GM19238 (cell line): ENCODE results near the gene PDE6C.

Experiments
- DNase-seq: peaks from one replicate; pipeline ENCODE4 v3.0.0; 2011; ENCODE audit warnings: low spot score; ENCODE audit not compliant: insufficient read length

The PDE6C gene

DNA sequence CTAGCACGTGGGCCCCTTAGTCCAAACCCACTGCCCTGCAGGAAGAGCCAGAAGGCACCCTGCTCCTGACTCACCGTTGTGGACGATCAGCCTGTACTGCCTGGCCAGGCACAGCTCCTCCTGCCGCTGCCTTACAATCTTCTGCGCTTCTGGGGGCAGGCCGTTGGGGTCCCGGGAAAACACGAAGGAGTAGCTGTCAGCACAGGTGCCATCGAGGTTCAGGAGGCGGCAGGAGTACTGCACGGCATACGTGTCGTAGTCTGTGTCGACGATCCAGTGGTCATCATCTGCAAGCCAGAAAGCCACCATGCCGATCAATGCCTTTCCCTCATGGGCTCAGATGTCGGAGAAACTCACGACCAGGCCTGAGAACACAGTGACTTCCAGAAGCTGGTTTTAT lies 18.6 kb upstream of the PDE6C start:
- no peak for DNase-seq

GRCh38 chr10:93594518-93594917 lies 17.8 kb upstream of the PDE6C start:
- DNase-seq: no peak

GRCh38 chr10:93595378-93596161 lies 16.8 kb upstream of the PDE6C start:
- DNase-seq: no peak

GRCh38 chr10:93596539-93596938 lies 15.8 kb upstream of the PDE6C start:
- DNase-seq: no peak

DNA sequence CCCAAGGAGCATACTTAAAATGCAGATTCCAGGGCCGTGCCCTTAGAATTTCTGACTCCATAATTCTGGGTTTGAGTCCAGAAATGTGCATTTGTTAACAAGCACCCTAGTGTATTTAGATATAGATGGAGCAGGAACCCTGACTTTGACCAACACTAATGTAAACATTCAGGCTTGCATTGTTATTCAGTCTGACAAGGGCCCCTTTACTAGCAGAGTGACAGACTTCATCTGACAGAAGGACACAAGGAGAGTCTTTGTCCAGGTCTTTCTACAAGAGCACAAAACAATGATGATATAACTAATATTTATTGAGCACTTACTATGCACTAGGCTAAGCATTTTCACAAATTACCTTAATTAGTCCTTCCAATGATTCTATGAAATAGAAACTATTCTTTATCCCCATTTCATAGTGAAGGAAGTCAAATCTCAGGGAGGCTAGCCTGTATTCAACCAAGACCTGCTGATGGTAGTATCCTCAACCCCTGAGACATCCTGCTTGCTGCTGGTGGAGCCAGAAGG lies 15.2 kb upstream of the PDE6C start:
- DNase-seq: no peak

GRCh38 chr10:93598157-93598556 lies 14.2 kb upstream of the PDE6C start:
- DNase-seq: no peak

DNA sequence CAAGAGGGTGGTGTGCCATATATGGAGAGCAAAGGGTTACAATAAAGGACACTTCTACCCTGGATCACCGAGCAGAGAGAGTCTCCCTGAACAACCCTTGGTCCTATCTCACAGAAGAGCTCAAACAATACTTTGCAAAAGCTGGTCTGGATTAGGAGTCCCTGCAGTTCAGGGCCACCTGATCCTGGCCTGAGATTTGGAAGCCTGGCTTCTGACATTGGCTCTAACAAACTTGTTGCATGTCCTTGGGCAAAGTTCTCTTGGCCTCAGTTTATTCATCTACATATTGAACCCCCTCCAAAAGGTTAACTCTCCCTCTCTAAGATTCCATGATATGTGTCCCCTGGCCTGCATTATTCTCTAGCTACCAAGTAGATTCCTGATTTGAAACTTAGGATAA lies 13.0 kb upstream of the PDE6C start:
- no peak for DNase-seq

- DNase-seq: no peak
Observed at GRCh38 chr10:93599778-93600177, 12.6 kb upstream of the PDE6C start.

- DNase-seq: no peak
Observed at GRCh38 chr10:93600446-93601145, 11.7 kb upstream of the PDE6C start.

DNA sequence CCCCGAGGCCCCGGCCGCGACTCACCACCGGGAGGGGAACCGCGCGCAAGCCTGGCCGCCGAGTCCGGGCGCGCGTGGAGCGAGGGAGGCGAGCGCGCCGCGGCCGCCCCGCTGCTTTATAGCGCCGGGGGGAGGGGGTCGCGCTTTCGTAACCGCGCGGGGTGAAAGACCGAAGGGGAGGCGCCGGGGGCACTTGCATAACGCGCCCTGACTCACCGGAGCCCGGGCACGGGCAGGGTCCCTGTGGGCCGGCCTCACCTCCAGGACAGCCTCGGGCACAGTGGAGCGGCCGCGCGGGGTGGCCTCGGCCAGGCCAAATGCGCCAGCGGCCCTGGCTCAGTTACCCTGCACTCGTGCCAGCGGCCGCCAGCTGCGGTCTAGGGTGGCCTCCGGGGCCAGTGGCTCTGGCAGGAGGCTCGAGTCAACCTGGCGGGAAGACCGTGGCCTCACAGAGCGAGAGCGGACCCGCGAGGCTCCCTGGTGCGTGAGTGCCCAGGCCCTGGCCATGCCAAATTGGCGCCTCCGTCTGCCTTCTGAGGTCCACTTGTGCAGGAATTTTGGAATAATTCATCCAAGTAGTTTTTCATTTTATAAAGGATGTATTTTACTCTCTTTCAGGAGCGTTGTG lies 11.1 kb upstream of the PDE6C start, which contains the start of gene RBP4:
TSS of gene RBP4 (minus strand) at position 90 of the 628 bp plus-strand sequence. CDS start 207 bp downstream, outside the sequence.
- DNase-seq: no peak

- no peak for DNase-seq
Observed at GRCh38 chr10:93601774-93602162, 10.6 kb upstream of the PDE6C start.

- no peak for DNase-seq
Observed at GRCh38 chr10:93603023-93603422, 9.3 kb upstream of the PDE6C start.

DNA sequence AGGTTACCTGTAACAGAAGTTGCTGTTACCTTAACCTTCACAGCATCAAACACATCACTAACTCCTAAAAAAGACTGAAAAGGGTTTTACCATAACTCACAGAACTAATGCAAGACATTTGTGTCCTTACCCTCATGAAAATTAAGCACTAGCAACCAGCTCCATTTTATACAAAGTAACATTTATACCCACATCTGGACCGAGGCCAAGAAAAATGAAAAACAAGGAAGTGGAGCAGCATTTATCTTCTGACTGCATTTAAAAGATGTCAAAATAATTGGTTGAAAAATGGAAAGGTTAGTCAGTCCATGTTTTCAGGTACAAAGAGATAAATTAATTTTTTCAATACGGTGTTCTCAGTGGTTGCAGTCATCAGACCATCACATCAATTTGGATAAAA lies 8.2 kb upstream of the PDE6C start:
- no peak for DNase-seq

GRCh38 chr10:93608421-93608820 lies 3.9 kb upstream of the PDE6C start:
- no peak for DNase-seq

DNA sequence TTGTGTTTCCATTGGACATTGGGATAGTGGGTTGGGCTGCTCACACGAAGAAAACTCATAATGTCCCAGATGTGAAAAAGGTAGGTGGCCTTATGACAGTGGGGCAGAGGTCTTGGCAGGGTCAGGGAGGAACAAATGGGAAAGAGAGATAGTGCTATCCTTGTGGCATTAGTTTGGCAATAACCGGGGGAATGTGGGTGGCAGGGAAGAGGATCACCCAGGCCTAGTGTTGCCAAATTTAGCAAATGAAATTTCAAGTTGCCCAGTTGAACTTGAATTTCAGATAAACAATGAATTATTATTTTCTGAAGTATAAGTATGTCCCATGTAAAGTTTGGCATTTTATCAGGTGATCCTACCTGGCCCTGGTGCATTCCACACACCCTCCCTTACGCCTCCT lies 789 bp downstream of the PDE6C start:
- DNase-seq: no peak

DNA sequence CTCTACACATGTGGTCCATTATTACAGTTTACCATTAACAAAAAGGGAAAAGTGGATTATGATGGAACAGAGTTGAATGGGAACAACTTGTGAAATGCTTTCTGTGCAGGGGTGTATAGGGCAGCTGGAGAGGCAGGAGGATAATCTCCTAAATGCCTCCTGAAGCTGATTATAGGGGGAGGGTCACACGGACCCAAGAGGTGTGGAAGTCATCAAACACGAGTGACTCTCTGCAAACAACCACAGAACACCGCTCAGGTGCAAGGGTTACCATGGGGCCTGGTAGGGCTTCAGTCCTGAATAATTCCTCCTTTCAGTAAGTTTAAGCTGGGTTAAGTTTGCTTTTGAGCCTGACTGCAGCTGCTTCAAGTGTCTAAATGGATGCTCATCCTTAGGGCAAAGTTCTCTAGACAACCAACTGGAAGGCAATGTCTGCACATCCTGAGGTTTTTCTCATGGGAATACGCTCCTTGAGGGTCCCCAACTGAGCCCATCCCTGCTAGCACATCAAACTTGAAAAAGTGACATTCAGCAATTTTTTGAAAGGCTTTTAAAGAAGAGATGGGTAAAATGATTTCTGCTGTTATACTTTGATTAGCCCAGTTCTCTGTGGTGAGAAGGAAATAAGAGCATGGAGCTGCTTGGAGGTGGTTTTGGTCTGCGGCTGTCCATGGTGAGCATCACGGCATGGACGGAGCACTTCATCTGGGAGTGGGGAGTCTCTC lies 1.9 kb downstream of the PDE6C start:
- no peak for DNase-seq

DNA sequence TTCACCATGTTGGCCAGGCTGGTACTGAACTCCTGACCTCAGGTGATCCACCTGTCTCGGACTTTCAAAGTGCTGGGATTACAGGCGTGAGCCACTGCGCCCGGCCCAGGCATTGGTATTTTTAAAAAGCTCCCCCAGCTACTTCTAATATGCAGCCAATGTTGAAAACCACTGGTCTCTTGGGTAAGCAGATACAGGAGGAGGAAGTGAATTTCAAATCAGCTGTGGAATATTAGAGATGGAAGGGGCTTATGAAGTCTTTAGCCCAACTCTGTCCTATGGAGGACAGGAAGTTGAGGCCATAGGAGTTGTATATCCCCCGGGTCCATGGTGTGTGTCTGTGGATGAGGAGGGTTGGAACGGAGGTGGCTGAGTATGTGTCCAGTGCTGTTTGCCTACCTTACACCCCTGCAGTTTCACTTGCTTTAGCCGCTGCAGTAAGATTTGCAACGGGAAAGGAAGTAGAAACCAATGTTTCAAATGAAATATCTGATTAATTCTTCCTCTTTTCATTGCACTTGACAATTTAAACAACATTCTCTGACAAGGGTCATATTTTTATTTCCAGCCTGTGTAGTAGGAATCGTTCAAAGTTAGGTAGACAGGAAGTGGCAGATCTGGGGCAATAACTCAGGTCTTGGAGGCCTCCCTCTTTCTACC lies 3.4 kb downstream of the PDE6C start:
- DNase-seq: no peak

- DNase-seq: no peak
Observed at GRCh38 chr10:93620925-93621324, 8.6 kb downstream of the PDE6C start.

- no peak for DNase-seq
Observed at GRCh38 chr10:93622942-93623341, 10.6 kb downstream of the PDE6C start.

GRCh38 chr10:93628858-93629257 lies 16.5 kb downstream of the PDE6C start:
- no peak for DNase-seq
